HepG2 (cell line): ENCODE measurements around the gene SGIP1. TPM values are rescaled to one million over a fixed set of nuclear protein-coding genes. Genes with fewer than 3 reads are reported as not detected.

Experiments
- BCLAF1 ChIP-seq: fragments of 450-650 bp; IDR thresholded peaks from 2 replicates; pipeline ENCODE4 v1.6.1; 2017; ENCODE audit warnings: mild to moderate bottlenecking
- CSRNP1 ChIP-seq: sonication (generic); formaldehyde crosslinking; IDR thresholded peaks from 2 replicates; pipeline ENCODE4 v1.8.1; 2023; ENCODE audit warnings: mild to moderate bottlenecking, missing genetic modification reagents
- DDIT3 ChIP-seq: sonication (generic); formaldehyde crosslinking; IDR thresholded peaks from 2 replicates; pipeline ENCODE4 v1.4.0; 2020; ENCODE audit warnings: mild to moderate bottlenecking, missing genetic modification reagents
- GATAD1 ChIP-seq: IDR thresholded peaks from 2 replicates; pipeline ENCODE4 v1.6.1; 2016; ENCODE audit warnings: missing genetic modification reagents, missing compliant biosample characterization
- PBX3 ChIP-seq: sonication (generic); formaldehyde crosslinking; IDR thresholded peaks from 2 replicates; pipeline ENCODE4 v1.8.1; 2023; ENCODE audit warnings: missing genetic modification reagents, inconsistent platforms, borderline replicate concordance
- RELA ChIP-seq: sonication (generic); formaldehyde crosslinking; IDR thresholded peaks from 2 replicates; pipeline ENCODE4 v1.4.0; 2020; ENCODE audit warnings: missing genetic modification reagents
- TSC22D2 ChIP-seq: sonication (generic); formaldehyde crosslinking; IDR thresholded peaks from 2 replicates; pipeline ENCODE4 v1.5.1; 2020; ENCODE audit warnings: missing genetic modification reagents, mild to moderate bottlenecking, borderline replicate concordance
- ZNF230 ChIP-seq: sonication (generic); formaldehyde crosslinking; IDR thresholded peaks from 2 replicates; pipeline ENCODE4 v1.4.0; 2020; ENCODE audit warnings: mild to moderate bottlenecking, missing genetic modification reagents
- ZNF33B ChIP-seq: sonication (generic); formaldehyde crosslinking; IDR thresholded peaks from 2 replicates; pipeline ENCODE4 v1.5.1; 2020; ENCODE audit warnings: mild to moderate bottlenecking, missing genetic modification reagents
- polyA plus RNA-seq, 8 experiments: library from polyadenylated mRNA; depleted of rRNA in 3 of 8; stranded (reverse) in 7 of 8; unstranded in 1 of 8; fragments of >200 nt; fragmentation: Illumina TruSeq in 4 of 8; extraction: Trizol in 4 of 8; gene quantifications; 2 replicates each; pipeline versions ENCODE4 v1.2.1 to v1.2.3, GENCODE V29; 2011 to 2016; ENCODE audit warnings: low read depth in 4 of 8, missing spikeins in 1 of 8, mixed read lengths in 1 of 8; ENCODE audit not compliant: insufficient read depth in 1 of 8
- total RNA-seq, 5 experiments: library from RNA; depleted of rRNA; stranded (reverse); fragments of >200 nt; fragmentation: Illumina TruSeq; extraction: Trizol; gene quantifications; 2 replicates each; pipeline ENCODE4 v1.2.3, GENCODE V29; 2016; ENCODE audit warnings: low read depth in 1 of 5

SGIP1 gene
- total and polyA plus RNA-seq, 2 of the 13 experiments (the other 11 are each of a cell fraction or from before 2014, with no cell fraction given) = not detected

- TF ChIP-seq DDIT3 (CRISPR knock-in tag) (no peak), RELA (CRISPR knock-in tag) (no peak), PBX3 (CRISPR knock-in tag) (no peak), ZNF33B (CRISPR knock-in tag) (no peak), TSC22D2 (CRISPR knock-in tag) (no peak), CSRNP1 (CRISPR knock-in tag) (no peak), GATAD1 (no peak), BCLAF1 (no peak), ZNF230 (CRISPR knock-in tag) (no peak)
Observed at GRCh38 chr1:66678146-66678545, 144.2 kb downstream of the SGIP1 start (continued).
